ENCODE data around the gene EFNA3.

DNA sequence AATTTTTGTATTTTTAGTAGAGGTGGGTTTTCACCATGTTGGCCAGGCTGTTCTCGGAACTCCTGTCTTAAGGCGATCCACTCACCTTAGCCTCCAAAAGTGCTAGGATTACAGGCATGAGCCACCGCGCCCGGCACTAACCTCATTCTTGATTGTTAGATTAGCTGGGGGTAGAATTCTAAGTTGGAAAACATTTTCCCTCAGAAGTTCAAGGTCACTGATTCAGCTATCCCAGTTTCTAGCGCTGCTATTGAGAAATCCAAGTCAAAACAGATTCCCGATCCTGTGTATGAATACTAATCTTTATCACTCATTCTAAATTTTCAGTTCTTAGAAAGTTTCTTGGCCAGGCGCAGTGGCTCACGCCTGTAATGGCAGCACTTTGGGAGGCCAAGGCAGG, 24.7 kb downstream of the EFNA3 start:
- TF ChIP-seq, protein P1, sequence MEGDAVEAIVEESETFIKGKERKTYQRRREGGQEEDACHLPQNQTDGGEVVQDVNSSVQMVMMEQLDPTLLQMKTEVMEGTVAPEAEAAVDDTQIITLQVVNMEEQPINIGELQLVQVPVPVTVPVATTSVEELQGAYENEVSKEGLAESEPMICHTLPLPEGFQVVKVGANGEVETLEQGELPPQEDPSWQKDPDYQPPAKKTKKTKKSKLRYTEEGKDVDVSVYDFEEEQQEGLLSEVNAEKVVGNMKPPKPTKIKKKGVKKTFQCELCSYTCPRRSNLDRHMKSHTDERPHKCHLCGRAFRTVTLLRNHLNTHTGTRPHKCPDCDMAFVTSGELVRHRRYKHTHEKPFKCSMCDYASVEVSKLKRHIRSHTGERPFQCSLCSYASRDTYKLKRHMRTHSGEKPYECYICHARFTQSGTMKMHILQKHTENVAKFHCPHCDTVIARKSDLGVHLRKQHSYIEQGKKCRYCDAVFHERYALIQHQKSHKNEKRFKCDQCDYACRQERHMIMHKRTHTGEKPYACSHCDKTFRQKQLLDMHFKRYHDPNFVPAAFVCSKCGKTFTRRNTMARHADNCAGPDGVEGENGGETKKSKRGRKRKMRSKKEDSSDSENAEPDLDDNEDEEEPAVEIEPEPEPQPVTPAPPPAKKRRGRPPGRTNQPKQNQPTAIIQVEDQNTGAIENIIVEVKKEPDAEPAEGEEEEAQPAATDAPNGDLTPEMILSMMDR (optimal IDR thresholded peaks at IDR 0.05 in 1 of 3, IDR thresholded peaks at IDR 0.05 in 1 of 3, conservative IDR thresholded peaks at IDR 0.05 in 1 of 3; ENCODE audit: extremely low read depth in 1 of 3, insufficient read depth in 2 of 3, low read length in 3 of 3): no peak
- no peak for TF ChIP-seq EZH2 (IDR thresholded peaks at IDR 0.05; ENCODE audit: low read length)

Measured in keratinocyte (primary cell).